HepG2 (cell line): ENCODE measurements around the gene PPM1H. TPM values are rescaled to one million over a fixed set of nuclear protein-coding genes. Genes with fewer than 3 reads are reported as not detected.

Experiments used
- ATAC-seq: fragments of 200-7000 bp; cut with Tn5 transposase; 3 replicates; pipeline ENCODE4 v1.9.1; 2020; ENCODE audit warnings: mild to moderate bottlenecking, moderate library complexity
- BruUV-seq: library from RNA; stranded (reverse); fragments of 400-500 nt; replicated peaks from 2 replicates; lab custom pipeline; 2021; lab: Mats Ljungman, UMichigan
- CTCF ChIA-PET: fragments of 300-600 bp; formaldehyde crosslinking; extraction: SDS; loops from one replicate; lab custom pipeline; 2021; ENCODE audit warnings: low total read pairs, inconsistent platforms, low intra/inter-chr PET ratio; lab: Yijun Ruan, JAX
- POLR2A ChIA-PET: fragments of 350-600 bp; sonication (Branson Sonifier 250); formaldehyde crosslinking; loops from one replicate; lab custom pipeline; 2020; ENCODE audit warnings: antibody characterized with exemption, inconsistent platforms; lab: Yijun Ruan, JAX
- DNase-seq: peaks from one replicate; pipeline ENCODE4 v3.0.0-alpha.2; 2015; ENCODE audit warnings: low spot score
- FAIRE-seq: peaks from 3 replicates; lab custom pipeline; 2011; peaks lifted over from hg19 to GRCh38; lab: Jason Lieb, UNC
- H2AFZ ChIP-seq: one replicate; pipeline ENCODE4 v1.6.1; 2011; ENCODE audit warnings: low read length, inconsistent platforms
- H3K27ac ChIP-seq: fragments of 300-600 bp; 3 replicates; pipeline ENCODE4 v1.8.0; 2011; ENCODE audit warnings: mixed run types, mild to moderate bottlenecking, mixed read lengths, low read length, inconsistent platforms; ENCODE audit not compliant: insufficient read depth; ENCODE audit errors: extremely low read length
- H3K27me3 ChIP-seq, 2 experiments: fragments of 200-600 bp in 1 of 2; 2 replicates in 1 of 2; 3 replicates in 1 of 2; pipeline versions ENCODE4 v1.6.0 to v1.8.0; 2011; ENCODE audit warnings: low read length in 2 of 2, mild to moderate bottlenecking in 2 of 2, moderate library complexity in 2 of 2, inconsistent platforms in 1 of 2; ENCODE audit not compliant: insufficient read depth in 2 of 2, control insufficient read depth in 1 of 2
- H3K36me3 ChIP-seq, 2 experiments: fragments of 200-600 bp in 1 of 2; replicated peaks in 1 of 2; 2 replicates in 1 of 2; 3 replicates in 1 of 2; pipeline versions ENCODE4 v1.5.1 to v1.8.0; 2011; ENCODE audit warnings: low read length in 2 of 2, inconsistent platforms in 1 of 2; ENCODE audit not compliant: insufficient read depth in 2 of 2, control insufficient read depth in 1 of 2
- H3K4me1 ChIP-seq: 2 replicates; pipeline ENCODE4 v1.5.1; 2012; ENCODE audit warnings: low read length, inconsistent platforms; ENCODE audit not compliant: insufficient read depth
- H3K4me2 ChIP-seq: 2 replicates; pipeline ENCODE4 v1.6.0; 2011; ENCODE audit warnings: low read depth, low read length, inconsistent platforms
- H3K4me3 ChIP-seq, 3 experiments: fragments of 200-600 bp in 1 of 3; sonication (generic), shearing (Covaris generic) in 1 of 3; replicated peaks in 1 of 3; 2 replicates each; pipeline ENCODE4 v1.5.1; 2011 to 2016; ENCODE audit warnings: low read length in 3 of 3, inconsistent platforms in 2 of 3, low read depth in 2 of 3, mild to moderate bottlenecking in 2 of 3, control low read depth in 1 of 3, mixed read lengths in 1 of 3; ENCODE audit not compliant: insufficient read depth in 1 of 3
- H3K79me2 ChIP-seq: one replicate; pipeline ENCODE4 v1.6.1; 2011; ENCODE audit warnings: low read length, inconsistent platforms; ENCODE audit not compliant: insufficient read depth
- H3K9ac ChIP-seq: 2 replicates; pipeline ENCODE4 v1.6.0; 2011; ENCODE audit warnings: mild to moderate bottlenecking, low read depth, low read length, inconsistent platforms; ENCODE audit not compliant: insufficient read depth
- H3K9me3 ChIP-seq: 2 replicates; pipeline ENCODE4 v1.5.1; 2012; ENCODE audit warnings: mild to moderate bottlenecking, low read length
- H4K20me1 ChIP-seq: 2 replicates; pipeline ENCODE4 v1.6.0; 2011; ENCODE audit warnings: inconsistent platforms, mild to moderate bottlenecking, low read length, moderate library complexity; ENCODE audit not compliant: insufficient read depth
- EHMT2 ChIP-seq: fragments of 200-600 bp; sonication (generic); IDR thresholded peaks from 2 replicates; pipeline ENCODE4 v1.7.0; 2017; ENCODE audit warnings: antibody characterized with exemption, low read depth, low read length, borderline replicate concordance
- HNRNPUL1 ChIP-seq: fragments of 200-400 bp; formaldehyde crosslinking; IDR thresholded peaks from 2 replicates; pipeline ENCODE4 v1.6.1; 2017; ENCODE audit warnings: low read depth, mild to moderate bottlenecking, low read length, moderate library complexity
- LCORL ChIP-seq, 2 experiments: fragments of 450-650 bp in 1 of 2; sonication (generic) in 1 of 2; formaldehyde crosslinking in 1 of 2; IDR thresholded peaks; 2 replicates each; pipeline versions ENCODE4 v1.5.0 to v1.6.1; 2017 to 2020; ENCODE audit warnings: antibody characterized with exemption in 1 of 2, missing genetic modification reagents in 1 of 2
- NCOA5 ChIP-seq: sonication (generic); formaldehyde crosslinking; IDR thresholded peaks from 2 replicates; pipeline ENCODE4 v1.4.0; 2020; ENCODE audit warnings: missing genetic modification reagents
- NFIB ChIP-seq: sonication (generic); formaldehyde crosslinking; IDR thresholded peaks from 2 replicates; pipeline ENCODE4 v1.9.0; 2021; ENCODE audit warnings: missing genetic modification reagents, mild to moderate bottlenecking, borderline replicate concordance
- PTBP1 ChIP-seq: fragments of 200-400 bp; formaldehyde crosslinking; IDR thresholded peaks from 2 replicates; pipeline ENCODE4 v1.6.1; 2018; ENCODE audit warnings: low read length, low read depth; ENCODE audit not compliant: poor library complexity, severe bottlenecking
- YEATS2 ChIP-seq: sonication (generic); formaldehyde crosslinking; IDR thresholded peaks from 2 replicates; pipeline ENCODE4 v1.4.0; 2020; ENCODE audit warnings: missing genetic modification reagents, borderline replicate concordance
- ZNF225 ChIP-seq: sonication (generic); formaldehyde crosslinking; IDR thresholded peaks from 2 replicates; pipeline ENCODE4 v1.4.0; 2020; ENCODE audit warnings: mild to moderate bottlenecking, missing genetic modification reagents
- ZNF460 ChIP-seq: sonication (generic); formaldehyde crosslinking; IDR thresholded peaks from 2 replicates; pipeline ENCODE4 v1.5.1; 2020; ENCODE audit warnings: missing genetic modification reagents, mild to moderate bottlenecking, borderline replicate concordance
- ZNF792 ChIP-seq: IDR thresholded peaks from 2 replicates; pipeline ENCODE4 v1.6.1; 2016
- WGBS: methylation state at CpG from one replicate; pipeline ENCODE4 v1.1.6; 2017; ENCODE audit warnings: low lambda C conversion rate; 5-methylcytosine and 5-hydroxymethylcytosine counted together
- in situ Hi-C: cut with HindIII; loops from 2 replicates; pipeline ENCODE4 v1.10.0; 2017; ENCODE audit warnings: low pct_unique_long_range_greater_than_20kb; ENCODE audit not compliant: extremely low pct_ligation_motif_present
- intact Hi-C: fragments of 100-400 bp; cut with micrococcal nuclease; formaldehyde crosslinking; loops from one replicate; pipeline ENCODE4 v1.10.0; 2022; ENCODE audit not compliant: unreplicated experiment
- polyA plus RNA-seq, 8 experiments: library from polyadenylated mRNA; depleted of rRNA in 3 of 8; stranded (reverse) in 7 of 8; unstranded in 1 of 8; fragments of >200 nt; fragmentation: Illumina TruSeq in 4 of 8; extraction: Trizol in 4 of 8; gene quantifications; 2 replicates each; pipeline versions ENCODE4 v1.2.1 to v1.2.3, GENCODE V29; 2011 to 2016; ENCODE audit warnings: low read depth in 4 of 8, missing spikeins in 1 of 8, mixed read lengths in 1 of 8; ENCODE audit not compliant: insufficient read depth in 1 of 8
- total RNA-seq, 5 experiments: library from RNA; depleted of rRNA; stranded (reverse); fragments of >200 nt; fragmentation: Illumina TruSeq; extraction: Trizol; gene quantifications; 2 replicates each; pipeline ENCODE4 v1.2.3, GENCODE V29; 2016; ENCODE audit warnings: low read depth in 1 of 5
- TF ChIP-seq, protein P1 (sequence below): IDR thresholded peaks from 2 replicates; pipeline ENCODE4 v1.6.1; 2016; ENCODE audit warnings: mild to moderate bottlenecking
- TF ChIP-seq, protein P2 (sequence below): sonication (generic); formaldehyde crosslinking; IDR thresholded peaks from one replicate; pipeline ENCODE4 v1.5.1; 2020; ENCODE audit warnings: mild to moderate bottlenecking, missing genetic modification reagents; ENCODE audit errors: not compliant biosample characterization
- TF ChIP-seq, protein P3 (sequence below): IDR thresholded peaks from 2 replicates; pipeline ENCODE4 v1.6.1; 2012; ENCODE audit warnings: inconsistent platforms

The PPM1H gene
- total and polyA plus RNA-seq, 2 of the 13 experiments (the other 11 are each of a cell fraction or from before 2014, with no cell fraction given), result 29.1 to 38.1 TPM

DNA sequence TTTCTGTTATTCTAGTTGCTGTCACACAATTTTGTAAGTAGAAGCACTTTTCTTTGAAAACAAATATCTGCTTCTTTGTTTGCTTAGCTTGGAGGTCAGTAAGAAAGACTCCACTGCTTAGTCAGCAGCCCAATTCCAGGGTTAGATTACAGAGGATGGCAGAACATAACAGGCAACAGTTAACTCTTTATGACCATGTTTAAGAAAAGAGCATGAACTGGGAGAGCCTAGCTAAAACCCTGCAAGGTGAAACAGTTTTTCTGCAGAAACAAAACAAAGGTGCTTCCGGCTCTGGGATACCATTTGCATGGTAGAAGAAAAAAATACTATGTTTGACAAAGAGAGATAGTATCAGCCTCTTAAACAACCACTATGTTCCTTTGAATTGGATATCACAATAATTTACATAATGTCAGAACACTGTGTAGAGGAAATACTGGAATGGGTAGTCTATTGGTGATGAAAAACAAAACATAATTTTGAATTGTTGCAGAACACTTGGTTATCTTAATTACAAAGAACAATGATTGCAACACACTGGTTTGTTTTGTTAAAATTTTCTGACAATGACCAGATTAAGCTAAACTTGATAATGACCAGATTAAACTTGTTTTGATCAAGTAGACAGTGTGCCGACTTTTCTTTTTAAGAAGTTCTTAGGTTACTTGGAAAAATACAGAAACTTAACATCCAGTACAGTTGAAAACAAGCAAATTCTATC lies 22.4 kb upstream of the PPM1H start (continued):
- TF ChIP-seq, protein P1, sequence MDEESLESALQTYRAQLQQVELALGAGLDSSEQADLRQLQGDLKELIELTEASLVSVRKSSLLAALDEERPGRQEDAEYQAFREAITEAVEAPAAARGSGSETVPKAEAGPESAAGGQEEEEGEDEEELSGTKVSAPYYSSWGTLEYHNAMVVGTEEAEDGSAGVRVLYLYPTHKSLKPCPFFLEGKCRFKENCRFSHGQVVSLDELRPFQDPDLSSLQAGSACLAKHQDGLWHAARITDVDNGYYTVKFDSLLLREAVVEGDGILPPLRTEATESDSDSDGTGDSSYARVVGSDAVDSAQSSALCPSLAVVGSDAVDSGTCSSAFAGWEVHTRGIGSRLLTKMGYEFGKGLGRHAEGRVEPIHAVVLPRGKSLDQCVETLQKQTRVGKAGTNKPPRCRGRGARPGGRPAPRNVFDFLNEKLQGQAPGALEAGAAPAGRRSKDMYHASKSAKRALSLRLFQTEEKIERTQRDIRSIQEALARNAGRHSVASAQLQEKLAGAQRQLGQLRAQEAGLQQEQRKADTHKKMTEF (CRISPR knock-in tag), result peak; percentile 28; the same call in 1 of the 2 replicates
- TF ChIP-seq EHMT2 (no peak), LCORL (IDR thresholded peaks at IDR 0.05) (no peak), LCORL (CRISPR knock-in tag; IDR thresholded peaks at IDR 0.05) (peak; percentile 52; the same call in 1 of the 2 replicates), YEATS2 (CRISPR knock-in tag) (no peak), HNRNPUL1 (no peak), ZNF792 (CRISPR knock-in tag) (0 out of 2 replicates have a peak, but pooled peaks have one; percentile 17), ZNF225 (no peak)
- TF ChIP-seq, all 625 proteins: peak for 68

DNA sequence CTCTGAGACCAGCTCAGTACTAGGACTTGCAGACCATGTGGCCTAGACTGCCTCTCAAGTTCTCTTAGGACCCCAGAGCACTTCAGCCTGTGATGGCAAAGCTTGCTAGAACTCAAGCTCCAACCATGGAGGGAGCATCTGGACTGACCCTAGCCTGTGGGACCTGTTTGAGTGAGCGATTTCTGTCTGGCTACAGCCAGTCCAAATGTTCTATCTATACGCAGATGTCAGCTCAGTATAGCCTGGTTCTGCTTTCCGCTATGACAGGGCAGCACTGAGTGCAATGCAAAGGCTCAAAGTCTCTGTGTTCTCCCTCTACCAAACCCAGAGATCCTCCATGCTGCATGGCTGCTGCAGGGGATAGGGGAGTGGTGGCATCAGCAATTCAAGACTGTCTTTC lies 20.7 kb upstream of the PPM1H start:
- FAIRE-seq, result peak; percentile 50
- H3K4me3 ChIP-seq, result no peak overlapping the region
- peak; percentile 12 for DNase-seq
- H3K27ac ChIP-seq, result peak overlapping the region; percentile 40
- in situ Hi-C loops (no loop called here), intact Hi-C loops (no loop called here)
- no TSS peak for BruUV-seq
- H3K27me3 ChIP-seq, result no peaks in the 10 kb centered on the region
- no peaks in the 10 kb centered on the region for H3K79me2 ChIP-seq
- CTCF ChIA-PET, result no interaction called here
- peak; percentile 86 for ATAC-seq
- no peak overlapping the region for H3K9ac ChIP-seq
- H3K9me3 ChIP-seq, result no peaks in the 10 kb centered on the region
- H3K36me3 ChIP-seq, result no peaks in the 10 kb centered on the region
- peaks cover 47% of the 10 kb centered on the region for H3K4me1 ChIP-seq
- peak overlapping the region; percentile 49 for H2AFZ ChIP-seq
- H4K20me1 ChIP-seq, result no peaks in the 10 kb centered on the region
- H3K4me2 ChIP-seq, result peak overlapping the region; percentile 40
- POLR2A ChIA-PET, result interaction anchor here (1.3 kb wide), 1 partner anchor 22 kb away, joined by 3 read pairs; no protein-coding TSS in a partner anchor
- WGBS, result 60% methylated on average over 1 of the region's 3 CpGs
- TF ChIP-seq, protein P2, sequence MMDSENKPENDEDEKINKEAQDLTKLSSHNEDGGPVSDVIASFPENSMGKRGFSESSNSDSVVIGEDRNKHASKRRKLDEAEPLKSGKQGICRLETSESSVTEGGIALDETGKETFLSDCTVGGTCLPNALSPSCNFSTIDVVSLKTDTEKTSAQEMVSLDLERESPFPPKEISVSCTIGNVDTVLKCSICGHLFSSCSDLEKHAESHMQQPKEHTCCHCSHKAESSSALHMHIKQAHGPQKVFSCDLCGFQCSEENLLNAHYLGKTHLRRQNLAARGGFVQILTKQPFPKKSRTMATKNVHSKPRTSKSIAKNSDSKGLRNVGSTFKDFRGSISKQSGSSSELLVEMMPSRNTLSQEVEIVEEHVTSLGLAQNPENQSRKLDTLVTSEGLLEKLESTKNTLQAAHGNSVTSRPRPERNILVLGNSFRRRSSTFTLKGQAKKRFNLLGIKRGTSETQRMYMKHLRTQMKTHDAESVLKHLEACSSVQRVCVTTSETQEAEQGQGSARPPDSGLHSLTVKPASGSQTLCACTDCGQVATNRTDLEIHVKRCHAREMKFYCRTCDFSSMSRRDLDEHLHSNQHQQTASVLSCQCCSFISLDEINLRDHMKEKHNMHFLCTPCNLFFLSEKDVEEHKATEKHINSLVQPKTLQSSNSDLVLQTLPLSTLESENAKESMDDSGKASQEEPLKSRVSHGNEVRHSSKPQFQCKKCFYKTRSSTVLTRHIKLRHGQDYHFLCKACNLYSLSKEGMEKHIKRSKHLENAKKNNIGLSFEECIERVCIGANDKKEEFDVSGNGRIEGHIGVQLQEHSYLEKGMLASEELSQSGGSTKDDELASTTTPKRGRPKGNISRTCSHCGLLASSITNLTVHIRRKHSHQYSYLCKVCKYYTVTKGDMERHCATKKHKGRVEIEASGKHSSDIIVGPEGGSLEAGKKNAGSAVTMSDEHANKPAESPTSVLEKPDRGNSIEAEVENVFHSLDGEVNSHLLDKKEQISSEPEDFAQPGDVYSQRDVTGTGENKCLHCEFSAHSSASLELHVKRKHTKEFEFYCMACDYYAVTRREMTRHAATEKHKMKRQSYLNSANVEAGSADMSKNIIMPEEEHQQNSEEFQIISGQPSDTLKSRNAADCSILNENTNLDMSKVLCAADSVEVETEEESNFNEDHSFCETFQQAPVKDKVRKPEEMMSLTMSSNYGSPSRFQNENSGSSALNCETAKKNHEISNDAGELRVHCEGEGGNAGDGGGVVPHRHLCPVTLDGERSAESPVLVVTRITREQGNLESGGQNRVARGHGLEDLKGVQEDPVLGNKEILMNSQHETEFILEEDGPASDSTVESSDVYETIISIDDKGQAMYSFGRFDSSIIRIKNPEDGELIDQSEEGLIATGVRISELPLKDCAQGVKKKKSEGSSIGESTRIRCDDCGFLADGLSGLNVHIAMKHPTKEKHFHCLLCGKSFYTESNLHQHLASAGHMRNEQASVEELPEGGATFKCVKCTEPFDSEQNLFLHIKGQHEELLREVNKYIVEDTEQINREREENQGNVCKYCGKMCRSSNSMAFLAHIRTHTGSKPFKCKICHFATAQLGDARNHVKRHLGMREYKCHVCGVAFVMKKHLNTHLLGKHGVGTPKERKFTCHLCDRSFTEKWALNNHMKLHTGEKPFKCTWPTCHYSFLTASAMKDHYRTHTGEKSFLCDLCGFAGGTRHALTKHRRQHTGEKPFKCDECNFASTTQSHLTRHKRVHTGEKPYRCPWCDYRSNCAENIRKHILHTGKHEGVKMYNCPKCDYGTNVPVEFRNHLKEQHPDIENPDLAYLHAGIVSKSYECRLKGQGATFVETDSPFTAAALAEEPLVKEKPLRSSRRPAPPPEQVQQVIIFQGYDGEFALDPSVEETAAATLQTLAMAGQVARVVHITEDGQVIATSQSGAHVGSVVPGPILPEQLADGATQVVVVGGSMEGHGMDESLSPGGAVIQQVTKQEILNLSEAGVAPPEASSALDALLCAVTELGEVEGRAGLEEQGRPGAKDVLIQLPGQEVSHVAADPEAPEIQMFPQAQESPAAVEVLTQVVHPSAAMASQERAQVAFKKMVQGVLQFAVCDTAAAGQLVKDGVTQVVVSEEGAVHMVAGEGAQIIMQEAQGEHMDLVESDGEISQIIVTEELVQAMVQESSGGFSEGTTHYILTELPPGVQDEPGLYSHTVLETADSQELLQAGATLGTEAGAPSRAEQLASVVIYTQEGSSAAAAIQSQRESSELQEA (CRISPR knock-in tag), result no peak
- no peak for TF ChIP-seq NFIB (CRISPR knock-in tag)
- TF ChIP-seq NCOA5 (CRISPR knock-in tag), result no peak
- no peak for TF ChIP-seq PTBP1
- TF ChIP-seq, protein P3, sequence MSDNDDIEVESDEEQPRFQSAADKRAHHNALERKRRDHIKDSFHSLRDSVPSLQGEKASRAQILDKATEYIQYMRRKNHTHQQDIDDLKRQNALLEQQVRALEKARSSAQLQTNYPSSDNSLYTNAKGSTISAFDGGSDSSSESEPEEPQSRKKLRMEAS, result peak; percentile 20; the same call in 1 of the 2 replicates
- TF ChIP-seq ZNF460 (CRISPR knock-in tag), result no peak
